HepG2 (cell line): ENCODE results near the gene ZFAND6. TPM values are rescaled to one million over a fixed set of nuclear protein-coding genes. Genes with fewer than 3 reads are reported as not detected.

ENCODE experiments used
- FOXO1 ChIP-seq: sonication (generic); formaldehyde crosslinking; IDR thresholded peaks from 2 replicates; pipeline ENCODE4 v1.4.0; 2020; ENCODE audit warnings: missing genetic modification reagents
- GRHL1 ChIP-seq: sonication (generic); formaldehyde crosslinking; conservative IDR thresholded peaks from 2 replicates; pipeline ENCODE4 v1.8.0; 2022; ENCODE audit warnings: missing genetic modification reagents
- MXI1 ChIP-seq: IDR thresholded peaks from 3 replicates; pipeline ENCODE4 v1.6.1; 2012; ENCODE audit warnings: low read depth, low read length, inconsistent platforms, borderline replicate concordance
- MYC ChIP-seq: sonication (generic); formaldehyde crosslinking; IDR thresholded peaks from 2 replicates; pipeline ENCODE4 v1.9.0; 2021; ENCODE audit warnings: missing genetic modification reagents, borderline replicate concordance
- PATZ1 ChIP-seq: sonication (generic); formaldehyde crosslinking; IDR thresholded peaks from 2 replicates; pipeline ENCODE4 v1.4.0; 2020; ENCODE audit warnings: missing genetic modification reagents
- POLR2A ChIP-seq, 2 experiments: IDR thresholded peaks; 2 replicates each; pipeline ENCODE4 v1.6.1; 2011; ENCODE audit warnings: low read depth in 2 of 2, low read length in 2 of 2, mild to moderate bottlenecking in 1 of 2, moderate library complexity in 1 of 2; ENCODE audit not compliant: insufficient read depth in 1 of 2
- POLR2AphosphoS5 ChIP-seq: IDR thresholded peaks from 2 replicates; pipeline ENCODE4 v1.6.1; 2012; ENCODE audit warnings: low read depth, low read length
- SALL1 ChIP-seq: sonication (generic); formaldehyde crosslinking; IDR thresholded peaks from 2 replicates; pipeline ENCODE4 v1.8.0; 2022; ENCODE audit warnings: mild to moderate bottlenecking, missing genetic modification reagents
- SALL2 ChIP-seq: sonication (generic); formaldehyde crosslinking; IDR thresholded peaks from 2 replicates; pipeline ENCODE4 v1.8.1; 2023; ENCODE audit warnings: mild to moderate bottlenecking, missing genetic modification reagents, inconsistent platforms
- SAP130 ChIP-seq: IDR thresholded peaks from 2 replicates; pipeline ENCODE4 v1.6.1; 2016; ENCODE audit warnings: low read depth
- SIN3A ChIP-seq: IDR thresholded peaks from 2 replicates; pipeline ENCODE4 v1.6.1; 2011; ENCODE audit warnings: low read depth, mild to moderate bottlenecking, control low read depth, low read length, borderline replicate concordance
- TFAP4 ChIP-seq: sonication (generic); IDR thresholded peaks from 2 replicates; pipeline ENCODE4 v1.6.1; 2016; ENCODE audit warnings: low read depth, borderline replicate concordance
- UBTF ChIP-seq: sonication (generic); formaldehyde crosslinking; IDR thresholded peaks from 2 replicates; pipeline ENCODE4 v1.4.0; 2020; ENCODE audit warnings: mild to moderate bottlenecking, missing genetic modification reagents
- YEATS4 ChIP-seq: sonication (generic); formaldehyde crosslinking; IDR thresholded peaks from 2 replicates; pipeline ENCODE4 v1.4.0; 2020; ENCODE audit warnings: missing genetic modification reagents, borderline replicate concordance
- ZBTB21 ChIP-seq: sonication (generic); formaldehyde crosslinking; IDR thresholded peaks from 2 replicates; pipeline ENCODE4 v1.4.0; 2020; ENCODE audit warnings: missing genetic modification reagents
- ZFP36L1 ChIP-seq: sonication (generic); formaldehyde crosslinking; IDR thresholded peaks from 2 replicates; pipeline ENCODE4 v1.8.0; 2022; ENCODE audit warnings: mild to moderate bottlenecking, missing genetic modification reagents, moderate library complexity
- ZIK1 ChIP-seq: sonication (generic); formaldehyde crosslinking; IDR thresholded peaks from 2 replicates; pipeline ENCODE4 v1.5.0; 2020; ENCODE audit warnings: mild to moderate bottlenecking, low read depth, missing genetic modification reagents, borderline replicate concordance
- polyA plus RNA-seq, 8 experiments: library from polyadenylated mRNA; depleted of rRNA in 3 of 8; stranded (reverse) in 7 of 8; unstranded in 1 of 8; fragments of >200 nt; fragmentation: Illumina TruSeq in 4 of 8; extraction: Trizol in 4 of 8; gene quantifications; 2 replicates each; pipeline versions ENCODE4 v1.2.1 to v1.2.3, GENCODE V29; 2011 to 2016; ENCODE audit warnings: low read depth in 4 of 8, missing spikeins in 1 of 8, mixed read lengths in 1 of 8; ENCODE audit not compliant: insufficient read depth in 1 of 8
- total RNA-seq, 5 experiments: library from RNA; depleted of rRNA; stranded (reverse); fragments of >200 nt; fragmentation: Illumina TruSeq; extraction: Trizol; gene quantifications; 2 replicates each; pipeline ENCODE4 v1.2.3, GENCODE V29; 2016; ENCODE audit warnings: low read depth in 1 of 5

The ZFAND6 gene
- total and polyA plus RNA-seq, 2 of the 13 experiments (the other 11 are each of a cell fraction or from before 2014, with no cell fraction given): 84.2 to 115 TPM

GRCh38 chr15:80152180-80152895 lies 92.9 kb downstream of the ZFAND6 start (continued):
- TF ChIP-seq UBTF (CRISPR knock-in tag): no peak
- TF ChIP-seq ZFP36L1 (CRISPR knock-in tag): 0 out of 2 replicates have a peak, but pooled peaks have one; percentile 41
- 0 out of 2 replicates have a peak, but pooled peaks have one; percentile 11 for TF ChIP-seq ZIK1 (CRISPR knock-in tag)
- no peak for TF ChIP-seq TFAP4
- TF ChIP-seq POLR2AphosphoS5: peak; percentile 54; the same call in 1 of the 2 replicates
- TF ChIP-seq SALL1 (CRISPR knock-in tag): peak; percentile 44
- 0 out of 2 replicates have a peak, but pooled peaks have one; percentile 37 for TF ChIP-seq SIN3A
- TF ChIP-seq SAP130 (CRISPR knock-in tag): peak; percentile 25; the same call in 1 of the 2 replicates
- peak; percentile 35 to 69; a peak in 2 of 4 replicates for TF ChIP-seq POLR2A (IDR thresholded peaks at IDR 0.05; ENCODE audit: insufficient read depth in 1 of 2, low read depth in 2 of 2, low read length in 2 of 2)
- no peak for TF ChIP-seq FOXO1 (CRISPR knock-in tag)
- TF ChIP-seq MXI1: peak; percentile 82; the same call in 1 of the 3 replicates
- 0 out of 2 replicates have a peak, but pooled peaks have one; percentile 2 for TF ChIP-seq SALL2
- peak; percentile 66 for TF ChIP-seq PATZ1 (CRISPR knock-in tag)
- TF ChIP-seq MYC (CRISPR knock-in tag): peak; percentile 29; the same call in 1 of the 2 replicates
- TF ChIP-seq GRHL1 (CRISPR knock-in tag): no peak
- TF ChIP-seq ZBTB21 (CRISPR knock-in tag): no peak
- peak; percentile 1; the same call in 1 of the 2 replicates for TF ChIP-seq YEATS4 (CRISPR knock-in tag)
